GM12864 (cell line): Measurements from ENCODE around the gene LSM7.

Experiments
- DNase-seq: peaks from one replicate; pipeline ENCODE4 v3.0.0-alpha.2; 2011; ENCODE audit warnings: low read depth
- H3K4me3 ChIP-seq: 2 replicates; pipeline ENCODE4 v1.5.1; 2011; ENCODE audit warnings: mild to moderate bottlenecking, low read depth, low read length, control low read depth
- CTCF ChIP-seq: IDR thresholded peaks from 2 replicates; pipeline ENCODE4 v1.5.1; 2011; ENCODE audit warnings: low read depth, mild to moderate bottlenecking, moderate library complexity, low read length, control low read depth, inconsistent platforms; ENCODE audit errors: missing control alignments

Gene LSM7

GRCh38 chr19:2340496-2341243 lies 12.3 kb upstream of the LSM7 start:
- no peak for TF ChIP-seq CTCF
- H3K4me3 ChIP-seq: no peak overlapping the region
- no peak for DNase-seq

- no peak for TF ChIP-seq CTCF
Measured at GRCh38 chr19:2339644-2340310, 11.4 kb upstream of the LSM7 start.

GRCh38 chr19:2338751-2339643 lies 10.6 kb upstream of the LSM7 start:
- H3K4me3 ChIP-seq: no peak overlapping the region
- TF ChIP-seq CTCF: no peak
- no peak for DNase-seq

More at GRCh38 chr19:2339644-2340310, 11.4 kb upstream of the LSM7 start:
- no peak for DNase-seq
- H3K4me3 ChIP-seq: no peak overlapping the region

- no peak for DNase-seq
- no peak overlapping the region for H3K4me3 ChIP-seq
- TF ChIP-seq CTCF: no peak
Measured at GRCh38 chr19:2338055-2338615, 9.7 kb upstream of the LSM7 start.

GRCh38 chr19:2337329-2337707 lies 8.9 kb upstream of the LSM7 start:
- no peak overlapping the region for H3K4me3 ChIP-seq
- no peak for DNase-seq
- no peak for TF ChIP-seq CTCF

- DNase-seq: no peak
- no peak overlapping the region for H3K4me3 ChIP-seq
- no peak for TF ChIP-seq CTCF
Measured at GRCh38 chr19:2336528-2337328, 8.3 kb upstream of the LSM7 start.
